Measurements from ENCODE around the gene TMPRSS15. TPM values are rescaled to one million over a fixed set of nuclear protein-coding genes. Genes with fewer than 3 reads are reported as not detected.

TMPRSS15 gene
- total RNA-seq, 2 experiments from 2014 or later = not detected

DNA sequence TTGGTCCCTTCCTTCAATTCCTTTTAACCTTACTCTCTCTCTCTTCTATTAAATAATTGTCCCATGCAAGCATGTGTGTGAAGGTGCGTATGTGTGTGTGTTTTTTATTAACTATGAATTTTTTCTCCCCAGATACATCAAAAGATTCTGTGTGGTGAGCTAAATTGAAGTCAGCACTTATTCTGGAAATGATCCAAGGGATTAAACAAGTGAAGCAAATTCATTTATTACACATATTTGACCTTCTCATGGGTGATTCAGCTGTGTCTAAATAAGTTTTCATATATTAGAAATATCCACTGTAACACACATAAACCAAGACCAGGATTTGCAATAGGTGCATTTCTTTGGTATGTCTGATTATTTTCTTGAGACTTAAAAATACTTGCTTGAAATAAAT, 134.7 kb downstream of the TMPRSS15 start:
- Mint-ChIP-seq H3K36me3 (ENCODE audit: low read depth) (no peaks in the 10 kb centered on the region), H3K27ac (no peak overlapping the region), H3K9me3 (no peaks in the 10 kb centered on the region), H3K4me3 (no peak overlapping the region), H3K27me3 (no peaks in the 10 kb centered on the region), H3K4me1 (ENCODE audit: low read depth) (no peaks in the 10 kb centered on the region)
- no peak for DNase-seq
- ChIA-PET POLR2A (no interaction called here), CTCF (no interaction called here)
- intact Hi-C loops (cut with micrococcal nuclease) = no loop called here
- no peak for ATAC-seq
- TF ChIP-seq, protein P1, sequence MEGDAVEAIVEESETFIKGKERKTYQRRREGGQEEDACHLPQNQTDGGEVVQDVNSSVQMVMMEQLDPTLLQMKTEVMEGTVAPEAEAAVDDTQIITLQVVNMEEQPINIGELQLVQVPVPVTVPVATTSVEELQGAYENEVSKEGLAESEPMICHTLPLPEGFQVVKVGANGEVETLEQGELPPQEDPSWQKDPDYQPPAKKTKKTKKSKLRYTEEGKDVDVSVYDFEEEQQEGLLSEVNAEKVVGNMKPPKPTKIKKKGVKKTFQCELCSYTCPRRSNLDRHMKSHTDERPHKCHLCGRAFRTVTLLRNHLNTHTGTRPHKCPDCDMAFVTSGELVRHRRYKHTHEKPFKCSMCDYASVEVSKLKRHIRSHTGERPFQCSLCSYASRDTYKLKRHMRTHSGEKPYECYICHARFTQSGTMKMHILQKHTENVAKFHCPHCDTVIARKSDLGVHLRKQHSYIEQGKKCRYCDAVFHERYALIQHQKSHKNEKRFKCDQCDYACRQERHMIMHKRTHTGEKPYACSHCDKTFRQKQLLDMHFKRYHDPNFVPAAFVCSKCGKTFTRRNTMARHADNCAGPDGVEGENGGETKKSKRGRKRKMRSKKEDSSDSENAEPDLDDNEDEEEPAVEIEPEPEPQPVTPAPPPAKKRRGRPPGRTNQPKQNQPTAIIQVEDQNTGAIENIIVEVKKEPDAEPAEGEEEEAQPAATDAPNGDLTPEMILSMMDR (IDR thresholded peaks at IDR 0.05) = no peak

GRCh38 chr21:18267496-18267895, 136.1 kb downstream of the TMPRSS15 start:
- Mint-ChIP-seq H3K27me3 (no peaks in the 10 kb centered on the region), H3K9me3 (no peaks in the 10 kb centered on the region), H3K36me3 (ENCODE audit: low read depth) (no peaks in the 10 kb centered on the region), H3K4me1 (ENCODE audit: low read depth) (no peaks in the 10 kb centered on the region), H3K27ac (no peak overlapping the region), H3K4me3 (no peak overlapping the region)
- TF ChIP-seq, protein P1 (IDR thresholded peaks at IDR 0.05) = no peak
- ATAC-seq (no peak), DNase-seq (no peak)
- intact Hi-C loops (cut with micrococcal nuclease) = no loop called here
- ChIA-PET POLR2A (no interaction called here), CTCF (no interaction called here)

DNA sequence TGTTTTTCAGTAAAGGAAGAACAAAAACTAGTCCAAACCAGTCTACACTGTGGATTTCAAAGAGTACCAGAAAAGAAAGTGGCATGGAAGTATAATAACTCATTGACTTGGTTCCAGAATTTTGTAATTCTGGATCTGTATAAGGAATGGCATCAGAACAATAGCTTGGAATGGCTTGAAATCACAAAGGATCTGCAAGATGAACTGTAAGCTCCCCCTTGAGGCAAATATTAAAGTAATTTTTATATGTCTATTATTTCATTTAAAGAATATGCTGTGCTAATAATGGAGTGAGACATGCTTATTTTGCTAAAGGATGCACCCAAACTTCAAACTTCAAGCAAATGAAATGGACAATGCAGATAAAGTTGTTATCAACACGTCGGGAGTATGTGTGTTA, 137.6 kb downstream of the TMPRSS15 start:
- TF ChIP-seq, protein P1 (IDR thresholded peaks at IDR 0.05) = no peak
- no peaks in the 10 kb centered on the region for H3K9me3 Mint-ChIP-seq
- no peak overlapping the region for H3K4me3 Mint-ChIP-seq
- DNase-seq (no peak), ATAC-seq (no peak)
- H3K27me3 Mint-ChIP-seq = no peaks in the 10 kb centered on the region
- H3K4me1 Mint-ChIP-seq (ENCODE audit: low read depth) = no peaks in the 10 kb centered on the region
- ChIA-PET CTCF (no interaction called here), POLR2A (no interaction called here)
- no peaks in the 10 kb centered on the region for H3K36me3 Mint-ChIP-seq (ENCODE audit: low read depth)
- intact Hi-C loops (cut with micrococcal nuclease) = no loop called here
- H3K27ac Mint-ChIP-seq = no peak overlapping the region

- Mint-ChIP-seq H3K9me3 (no peaks in the 10 kb centered on the region), H3K27ac (no peak overlapping the region), H3K36me3 (ENCODE audit: low read depth) (no peaks in the 10 kb centered on the region), H3K4me1 (ENCODE audit: low read depth) (no peaks in the 10 kb centered on the region), H3K27me3 (no peaks in the 10 kb centered on the region), H3K4me3 (no peak overlapping the region)
- DNase-seq = no peak
- intact Hi-C loops (cut with micrococcal nuclease) = no loop called here
- POLR2A ChIA-PET = no interaction called here
- CTCF ChIA-PET = no interaction called here
- TF ChIP-seq, protein P1 (IDR thresholded peaks at IDR 0.05) = no peak
- ATAC-seq = no peak
Observed at GRCh38 chr21:18253799-18254198, 149.8 kb downstream of the TMPRSS15 start.

DNA sequence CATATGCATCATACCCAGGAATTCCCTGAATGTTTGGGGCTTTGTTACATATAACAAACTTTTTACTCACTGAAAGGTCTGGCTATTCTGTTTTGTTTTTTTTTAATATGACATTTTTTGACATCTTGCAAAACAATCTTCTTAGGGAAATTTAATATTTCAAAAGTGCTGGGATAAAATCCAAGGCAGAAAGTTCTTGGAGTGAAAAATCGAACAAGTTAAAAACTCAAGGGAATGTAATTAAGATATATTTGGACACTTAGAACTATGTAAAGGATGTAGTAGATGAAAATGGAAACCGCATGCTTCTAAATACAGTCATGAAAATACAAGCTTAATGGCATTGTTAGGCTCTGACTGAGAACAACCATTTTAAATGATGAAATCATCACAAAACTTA, 150.4 kb downstream of the TMPRSS15 start:
- no peak for ATAC-seq
- no peaks in the 10 kb centered on the region for H3K27me3 Mint-ChIP-seq
- ChIA-PET CTCF (no interaction called here), POLR2A (no interaction called here)
- no peak overlapping the region for H3K4me3 Mint-ChIP-seq
- no peaks in the 10 kb centered on the region for H3K4me1 Mint-ChIP-seq (ENCODE audit: low read depth)
- DNase-seq = no peak
- intact Hi-C loops (cut with micrococcal nuclease) = no loop called here
- H3K27ac Mint-ChIP-seq = no peak overlapping the region
- no peaks in the 10 kb centered on the region for H3K36me3 Mint-ChIP-seq (ENCODE audit: low read depth)
- no peaks in the 10 kb centered on the region for H3K9me3 Mint-ChIP-seq
- TF ChIP-seq, protein P1 (IDR thresholded peaks at IDR 0.05) = no peak
